GM20431 (cell line): Measurements from ENCODE around the gene EPS8.

Experiments
- in situ Hi-C: fragments of 300-500 bp; cut with MseI, MboI; formaldehyde crosslinking; loops from one replicate; pipeline ENCODE4 v1.15.0; 2020; ENCODE audit warnings: low sequenced_read_pairs; ENCODE audit not compliant: unreplicated experiment

The EPS8 gene

DNA sequence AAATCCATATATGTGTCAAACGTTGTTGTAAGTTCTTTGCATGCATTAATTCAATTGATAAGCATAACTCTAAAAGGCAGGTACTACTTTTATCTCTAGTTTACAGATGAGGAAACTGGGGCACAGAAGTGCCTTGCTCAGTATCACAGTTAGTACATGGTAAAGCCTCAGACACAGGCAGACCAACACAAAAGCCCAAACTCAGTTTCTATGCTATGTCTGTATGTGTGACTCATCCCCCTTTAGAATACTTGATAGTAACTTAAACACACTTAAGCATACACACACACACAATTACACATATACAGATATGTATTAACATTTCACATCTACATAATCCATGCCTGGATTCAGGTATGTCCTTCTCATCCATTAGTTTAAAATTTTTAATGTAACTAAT, 88.0 kb downstream of the EPS8 start:
- in situ Hi-C loops, result no loop called here

DNA sequence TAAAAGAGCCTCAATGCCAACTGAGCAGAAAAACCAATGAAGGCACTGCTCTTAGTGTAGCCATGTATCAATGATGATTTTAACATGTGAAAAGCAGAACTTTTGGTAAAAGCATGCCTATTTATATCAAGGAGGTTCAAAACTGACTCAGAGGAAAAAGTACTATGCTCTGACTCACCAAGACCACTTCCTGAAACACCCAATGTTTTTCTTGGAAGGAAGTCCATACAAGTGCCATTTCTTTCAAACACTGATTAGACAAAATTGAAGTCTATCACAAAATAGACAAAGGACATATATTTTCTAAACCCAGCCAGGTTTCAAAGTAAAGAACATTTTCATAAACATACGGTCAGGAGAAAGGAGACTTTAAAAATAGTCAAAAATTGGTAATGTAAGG, 88.6 kb downstream of the EPS8 start:
- in situ Hi-C loops, result no loop called here

DNA sequence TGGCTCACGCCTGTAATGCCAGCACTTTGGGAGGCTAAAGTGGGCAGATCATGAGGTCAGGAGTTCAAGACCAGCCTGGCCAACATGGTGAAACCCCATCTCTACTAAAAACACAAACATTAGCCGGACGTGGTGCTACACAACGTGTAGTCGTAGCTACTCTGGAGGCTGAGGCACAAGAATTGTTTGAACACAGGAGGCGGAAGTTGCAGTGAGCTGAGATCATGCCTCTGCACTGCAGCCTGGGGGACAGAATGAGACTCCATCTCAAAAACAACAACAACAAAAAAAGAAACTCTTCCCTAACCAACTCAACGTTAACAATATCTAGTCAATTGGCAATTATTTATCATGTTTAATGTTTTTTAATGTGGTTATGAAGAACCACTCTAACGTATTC, 89.3 kb downstream of the EPS8 start:
- in situ Hi-C loops, result no loop called here

DNA sequence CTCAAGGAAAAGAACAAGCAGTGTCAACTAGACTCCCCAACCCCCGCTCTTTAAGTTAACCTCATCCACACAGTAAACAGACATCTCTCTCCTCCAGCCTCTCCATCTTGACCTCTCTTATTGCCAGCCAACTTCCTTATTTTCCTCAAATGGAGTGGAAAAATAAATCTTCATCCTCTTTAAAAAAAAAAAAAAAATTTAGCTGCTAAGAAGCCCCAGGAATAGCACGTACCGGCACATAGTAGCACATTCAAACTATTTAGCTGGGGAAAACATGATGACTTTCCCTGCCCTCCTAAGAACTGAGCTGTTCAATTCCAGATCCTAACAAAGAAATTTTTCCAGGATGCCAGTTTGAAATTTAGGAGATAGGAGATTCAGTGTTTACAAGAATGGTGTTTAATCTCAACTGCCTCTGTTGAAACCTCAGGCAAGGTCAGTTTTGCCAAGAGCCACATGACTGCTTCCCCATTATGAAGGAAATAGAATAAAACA, 90.8 kb downstream of the EPS8 start:
- in situ Hi-C loops, result no loop called here

DNA sequence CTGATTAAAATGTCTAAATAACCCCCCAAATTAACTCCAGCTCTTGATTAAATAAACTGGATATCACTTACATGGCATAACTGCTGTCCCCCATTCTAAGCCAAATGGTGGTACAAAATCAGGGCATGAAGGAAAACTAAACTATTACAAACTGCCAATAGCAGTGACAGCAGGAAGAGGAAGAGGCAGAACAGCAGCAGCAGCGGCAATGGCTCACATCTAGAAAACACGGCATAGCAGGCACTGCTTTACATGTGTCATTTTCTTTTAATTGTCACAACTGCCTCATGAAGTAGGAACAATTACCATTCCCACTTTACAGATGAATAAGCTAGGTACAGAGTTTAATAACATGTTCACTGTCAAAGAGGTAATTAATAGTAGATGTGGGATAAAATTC, 92.0 kb downstream of the EPS8 start:
- in situ Hi-C loops, result no loop called here

DNA sequence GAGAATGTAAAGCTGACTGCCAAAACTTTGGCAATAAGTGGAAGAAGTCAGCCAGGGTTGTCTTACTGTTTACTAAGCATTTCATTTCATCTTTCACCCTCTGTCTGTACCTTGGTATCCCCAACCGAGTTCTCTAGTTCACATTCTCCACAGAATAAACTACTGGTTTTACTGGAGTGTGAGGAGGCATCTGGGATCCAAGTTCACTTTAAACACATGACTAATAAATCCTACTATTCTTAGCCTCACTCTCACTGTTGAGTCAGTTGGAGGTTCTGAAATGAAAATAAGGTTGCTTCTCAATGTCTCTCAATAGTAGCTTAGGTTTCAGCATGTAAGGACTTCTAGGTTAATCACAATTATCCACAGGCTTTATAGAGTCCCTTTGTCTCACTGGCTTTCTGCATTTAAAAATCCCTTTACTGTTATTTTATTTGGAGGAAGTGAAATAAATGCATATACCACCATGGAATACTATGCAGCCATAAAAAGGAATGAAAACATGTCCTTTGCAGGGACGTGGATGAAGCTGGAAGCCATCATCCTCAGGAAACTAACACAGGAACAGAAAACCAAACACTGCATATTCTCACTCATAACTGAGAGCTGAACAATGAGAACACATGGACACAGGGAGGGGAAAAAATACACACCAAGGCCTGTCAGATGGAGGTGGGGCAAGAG, 95.8 kb downstream of the EPS8 start:
- in situ Hi-C loops, result no loop called here

DNA sequence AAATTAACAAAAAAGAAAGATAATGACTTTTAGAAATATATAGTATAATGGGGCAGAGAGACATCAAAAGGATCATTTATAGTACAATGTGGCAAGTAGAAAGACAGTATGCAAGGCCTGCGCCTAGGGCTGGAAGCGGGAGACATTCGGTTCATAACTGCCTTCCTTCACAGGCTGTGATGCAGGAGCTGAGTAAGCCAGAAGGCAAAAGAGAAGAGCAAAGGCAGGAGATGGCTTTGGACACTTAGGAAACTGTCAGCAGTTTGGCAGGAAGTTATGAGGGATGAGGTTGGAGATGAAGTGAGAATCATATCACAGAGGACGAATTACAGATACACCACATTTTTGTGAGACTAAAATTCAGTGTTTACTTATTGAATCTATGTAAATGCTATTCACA, 97.8 kb downstream of the EPS8 start:
- in situ Hi-C loops, result no loop called here

DNA sequence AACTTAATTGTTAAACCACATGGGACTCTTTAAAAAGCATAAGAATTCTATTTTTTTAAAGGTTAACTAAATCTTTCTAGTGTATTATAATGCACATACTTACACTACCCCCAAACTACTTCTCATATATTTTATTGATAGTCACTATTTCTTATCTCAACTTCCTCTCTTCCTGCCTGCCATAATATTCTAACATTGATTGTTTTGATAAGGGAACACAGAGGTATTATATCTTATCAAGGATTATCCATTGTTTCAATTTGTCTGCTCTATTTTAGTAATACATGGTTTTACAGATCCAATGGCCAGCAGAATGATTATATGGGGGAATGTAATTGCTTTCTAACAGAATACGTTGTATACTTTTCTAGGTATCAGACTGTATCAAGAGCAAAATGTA, 98.9 kb downstream of the EPS8 start:
- in situ Hi-C loops, result no loop called here

DNA sequence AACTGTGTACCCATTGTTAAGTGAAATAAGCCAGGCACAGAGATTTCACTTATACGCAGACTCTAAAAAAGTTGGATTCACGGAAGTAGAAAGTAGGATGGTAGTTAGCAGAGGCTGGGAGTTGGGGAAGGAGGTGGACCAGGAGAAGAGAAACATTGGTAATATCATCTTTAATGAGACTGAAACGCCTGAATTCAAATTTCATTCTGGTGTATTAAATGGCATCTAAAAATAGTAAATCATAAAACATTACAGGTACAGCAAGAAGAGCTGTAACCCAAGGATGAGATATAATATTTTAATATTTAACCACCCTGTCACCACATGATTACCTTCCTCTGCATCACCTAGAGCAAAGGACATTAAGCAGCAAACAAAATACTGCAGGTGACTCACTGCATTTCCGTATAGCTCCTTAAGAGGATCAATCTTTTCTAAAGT, 99.4 kb downstream of the EPS8 start:
- in situ Hi-C loops, result no loop called here

DNA sequence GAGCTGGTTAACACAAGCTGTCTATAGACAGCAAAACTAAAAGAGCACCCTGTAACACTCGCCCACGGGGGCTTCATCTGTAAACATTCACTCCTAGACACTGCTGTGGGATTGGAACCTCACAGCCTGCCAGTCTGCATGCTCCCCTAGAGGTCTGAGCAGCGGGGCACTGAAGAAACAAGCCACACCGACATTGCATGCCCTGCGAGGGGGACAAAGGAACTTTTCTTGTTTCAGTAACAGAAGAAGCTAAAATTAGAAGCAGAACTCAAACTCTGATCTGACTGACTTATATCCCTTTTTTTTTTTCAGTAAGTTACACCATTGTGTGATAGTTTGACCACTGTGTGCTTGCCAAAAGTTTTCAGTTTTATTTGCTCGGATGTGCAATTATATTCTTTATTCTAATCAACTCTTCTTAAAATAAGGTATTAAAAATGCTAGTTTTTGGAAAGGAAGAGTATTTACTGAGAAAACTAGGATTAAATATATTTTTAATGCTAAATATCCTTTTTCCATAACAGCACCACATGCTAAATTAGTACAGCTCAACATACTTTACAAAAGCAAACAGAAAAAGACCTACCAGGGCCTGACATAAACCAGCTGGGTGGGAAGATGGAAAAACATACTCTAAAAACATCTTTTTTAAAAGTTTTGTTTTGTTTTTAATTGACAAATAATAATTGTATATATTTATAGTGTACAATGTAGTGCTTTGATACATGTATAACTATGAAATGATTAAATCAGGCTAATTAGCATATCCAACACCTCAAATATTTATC, 100.2 kb downstream of the EPS8 start:
- in situ Hi-C loops, result no loop called here

DNA sequence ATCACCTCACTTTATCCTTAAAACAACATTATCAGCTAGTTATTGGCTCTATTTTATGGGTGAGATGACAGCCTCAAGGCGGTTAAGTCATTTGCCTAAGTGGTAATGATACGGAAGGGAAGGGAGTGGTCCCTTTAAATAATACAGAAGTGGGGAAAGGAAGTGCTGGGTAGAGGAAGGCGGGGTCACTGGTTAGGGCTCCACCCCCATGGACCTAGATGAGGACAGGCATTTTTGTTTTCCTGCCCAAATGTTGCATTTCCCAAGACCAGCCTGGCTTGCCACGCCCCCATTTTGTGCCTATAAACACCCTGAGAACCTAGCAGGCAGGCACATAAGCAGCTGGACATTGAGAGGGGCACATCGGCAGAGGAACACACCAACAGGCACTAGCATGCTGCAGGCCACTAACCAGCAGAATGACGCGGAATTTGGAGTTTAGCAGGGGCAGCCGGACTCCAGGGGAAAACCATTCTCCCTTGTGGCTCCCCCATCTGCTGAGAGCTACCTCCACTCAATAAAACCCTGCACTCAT, 100.9 kb downstream of the EPS8 start:
- in situ Hi-C loops, result no loop called here

DNA sequence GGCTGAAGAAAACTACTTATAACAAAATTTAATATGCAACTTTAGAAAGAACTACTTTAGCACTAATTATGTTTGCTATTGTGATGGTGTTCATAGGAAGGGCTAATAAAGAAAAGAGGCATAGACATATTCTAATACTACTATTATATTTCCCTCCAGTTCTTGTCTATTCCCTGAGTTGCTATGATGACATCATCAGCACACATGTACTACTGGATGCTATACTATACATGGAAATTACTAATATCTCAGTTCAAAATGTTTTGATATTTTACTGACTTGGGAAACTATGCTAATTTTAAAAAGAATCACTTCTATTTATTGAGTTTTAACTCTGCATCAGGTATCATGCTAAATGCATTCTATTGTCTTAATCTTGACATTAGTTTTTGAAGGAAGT, 101.6 kb downstream of the EPS8 start:
- in situ Hi-C loops, result no loop called here

DNA sequence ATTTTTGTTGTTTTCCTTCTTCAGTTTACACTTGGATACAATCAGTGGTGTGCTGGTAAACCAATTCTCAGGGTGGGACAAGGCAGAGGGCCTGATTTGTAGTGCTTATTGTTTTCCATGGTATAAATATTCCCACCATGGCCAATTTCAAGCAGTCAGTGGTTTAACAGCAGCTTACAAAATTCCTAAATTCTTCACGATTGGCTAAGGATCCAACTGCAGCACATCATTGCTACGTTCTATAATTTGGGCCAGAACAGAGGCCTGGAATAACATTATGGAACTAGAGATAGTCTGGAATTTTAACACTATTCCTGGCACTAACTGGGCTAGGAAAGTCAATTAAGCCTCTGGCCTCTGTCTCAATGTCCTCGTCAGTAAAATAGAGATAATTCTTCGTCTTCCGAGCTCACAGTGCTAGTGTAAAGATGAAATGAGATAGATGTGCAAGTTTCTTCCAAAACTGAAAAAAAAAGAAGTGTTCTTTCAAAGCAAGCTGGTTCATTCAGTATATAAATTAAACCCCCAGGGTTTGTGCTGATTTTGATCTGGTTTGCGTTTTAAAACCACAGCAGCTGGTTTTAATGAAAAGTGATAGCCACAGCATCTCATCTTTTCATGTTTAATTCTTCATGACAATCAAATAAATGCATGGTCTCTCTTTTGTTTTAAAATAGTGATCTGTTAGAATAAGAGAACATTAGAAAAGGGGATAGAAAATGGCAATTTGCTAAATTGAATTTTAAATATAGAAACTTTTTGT, 104.1 kb downstream of the EPS8 start:
- in situ Hi-C loops, result no loop called here

DNA sequence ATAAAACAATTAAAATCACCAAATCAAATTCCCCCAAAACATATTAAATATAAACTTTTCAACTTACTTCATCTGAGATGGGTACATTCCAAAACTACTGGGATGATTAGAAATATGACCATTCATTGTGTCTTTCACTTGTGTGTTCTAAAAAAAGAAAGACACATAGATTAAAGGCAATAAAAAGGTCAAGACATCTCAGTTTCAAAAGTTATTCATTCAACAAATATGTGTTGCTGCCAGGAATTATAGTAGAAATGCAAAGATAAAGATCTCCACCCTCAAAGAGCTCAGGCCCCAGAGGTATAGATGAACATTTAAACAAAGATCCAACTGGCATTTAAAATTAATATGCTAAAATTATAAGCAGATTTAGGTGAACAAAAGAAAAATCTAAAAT, 106.4 kb downstream of the EPS8 start:
- in situ Hi-C loops, result no loop called here

DNA sequence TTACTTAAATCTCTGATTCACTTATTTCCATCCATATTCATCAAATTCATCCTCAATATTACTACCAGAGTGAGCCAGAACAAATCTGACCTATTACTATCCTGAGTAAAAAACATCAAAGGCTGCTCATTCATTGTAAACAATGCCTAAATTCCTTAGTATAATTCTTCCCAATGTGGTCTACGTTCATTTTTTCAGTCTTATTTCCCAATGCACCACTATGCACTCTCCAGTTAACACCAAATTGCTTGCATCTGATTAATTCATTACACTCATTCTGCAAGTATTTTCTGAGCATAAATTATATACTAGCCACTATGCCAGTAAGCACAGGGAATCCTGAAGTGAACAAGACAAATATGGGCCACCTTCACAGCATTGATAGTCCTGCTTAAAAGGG, 110.0 kb downstream of the EPS8 start:
- in situ Hi-C loops, result no loop called here

DNA sequence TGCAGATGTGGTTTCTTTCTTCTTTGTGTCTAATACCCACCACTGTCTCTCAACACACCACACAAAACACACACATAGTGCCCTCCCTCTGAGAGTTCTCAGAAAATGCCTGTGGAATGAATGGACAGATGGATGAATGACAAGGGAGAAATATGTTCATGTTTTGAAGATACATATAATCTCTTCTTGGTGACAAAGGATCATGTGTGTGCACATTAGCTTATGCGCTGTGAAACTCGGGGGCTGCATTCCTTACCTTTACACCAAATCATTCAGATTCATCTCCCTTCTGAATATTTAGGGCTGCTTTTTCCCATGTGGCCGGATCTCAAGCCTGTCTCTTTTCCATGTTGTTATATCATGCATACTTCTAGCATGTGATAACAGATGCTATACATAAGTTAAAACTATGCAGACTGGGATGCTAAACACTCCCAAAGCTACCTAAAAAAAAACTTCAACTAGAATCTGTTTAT, 111.4 kb downstream of the EPS8 start:
- in situ Hi-C loops, result no loop called here

DNA sequence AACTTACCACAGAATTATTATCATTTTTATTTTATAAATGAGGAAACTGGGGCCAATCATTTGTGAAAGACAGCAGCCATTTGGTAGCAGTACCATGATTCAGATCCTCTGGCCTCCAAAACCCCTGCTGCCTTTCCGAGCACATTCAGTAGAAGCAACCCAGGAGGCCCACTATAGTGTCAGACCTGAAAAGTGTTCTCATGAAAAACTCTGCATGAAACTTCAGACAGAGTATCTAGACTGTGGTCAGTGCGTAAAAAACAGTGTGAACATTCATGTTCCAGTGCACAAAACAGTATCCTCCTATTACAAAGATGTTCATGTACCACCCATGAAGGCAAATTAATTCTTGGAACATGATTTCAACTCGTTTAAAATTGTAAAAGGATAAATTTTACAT, 112.0 kb downstream of the EPS8 start:
- in situ Hi-C loops, result no loop called here

DNA sequence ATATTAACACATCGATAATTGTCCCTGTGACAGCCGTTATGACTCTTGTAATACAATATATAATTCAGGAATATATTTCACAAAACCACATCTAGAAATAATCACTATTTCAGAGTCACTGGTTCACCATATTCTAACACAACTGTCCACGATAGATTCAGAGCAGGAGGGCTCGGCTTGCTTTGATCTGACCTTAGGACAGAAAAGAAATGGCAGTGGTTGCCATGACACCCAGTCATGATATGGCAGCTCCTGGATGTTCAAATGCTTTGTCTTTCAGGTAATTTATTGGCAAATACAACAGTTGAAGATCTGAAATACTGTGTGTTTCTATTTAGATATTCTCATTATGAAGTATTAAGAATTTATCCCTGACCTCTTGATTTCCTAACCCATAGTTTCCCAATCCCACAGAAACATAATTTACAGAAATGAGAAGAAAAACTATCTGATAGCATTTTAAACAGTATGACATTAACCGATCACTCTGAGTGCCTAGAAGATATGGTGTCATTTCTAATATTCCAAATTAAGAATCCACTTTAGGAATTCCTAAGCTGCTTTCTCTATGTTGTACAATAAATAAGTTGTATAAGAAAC, 116.4 kb downstream of the EPS8 start:
- in situ Hi-C loops, result no loop called here

DNA sequence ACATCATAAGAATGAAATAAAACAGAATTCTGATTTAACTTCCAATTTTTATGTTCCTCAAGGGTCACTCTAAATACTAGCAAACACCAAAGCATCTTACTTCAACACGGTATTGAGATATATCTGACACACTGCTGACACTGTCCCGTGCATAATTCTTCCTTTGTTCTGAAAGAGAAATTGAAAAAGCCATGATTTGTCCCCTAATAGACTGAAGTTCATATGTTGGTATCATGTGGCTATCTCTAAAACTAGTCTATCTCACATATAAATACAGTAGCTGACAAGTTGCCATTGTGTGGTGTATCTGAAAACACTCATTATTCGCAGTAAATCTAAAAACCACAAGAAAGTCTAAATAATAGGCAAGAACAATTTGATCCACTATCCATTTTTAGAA, 118.4 kb downstream of the EPS8 start:
- in situ Hi-C loops, result no loop called here

DNA sequence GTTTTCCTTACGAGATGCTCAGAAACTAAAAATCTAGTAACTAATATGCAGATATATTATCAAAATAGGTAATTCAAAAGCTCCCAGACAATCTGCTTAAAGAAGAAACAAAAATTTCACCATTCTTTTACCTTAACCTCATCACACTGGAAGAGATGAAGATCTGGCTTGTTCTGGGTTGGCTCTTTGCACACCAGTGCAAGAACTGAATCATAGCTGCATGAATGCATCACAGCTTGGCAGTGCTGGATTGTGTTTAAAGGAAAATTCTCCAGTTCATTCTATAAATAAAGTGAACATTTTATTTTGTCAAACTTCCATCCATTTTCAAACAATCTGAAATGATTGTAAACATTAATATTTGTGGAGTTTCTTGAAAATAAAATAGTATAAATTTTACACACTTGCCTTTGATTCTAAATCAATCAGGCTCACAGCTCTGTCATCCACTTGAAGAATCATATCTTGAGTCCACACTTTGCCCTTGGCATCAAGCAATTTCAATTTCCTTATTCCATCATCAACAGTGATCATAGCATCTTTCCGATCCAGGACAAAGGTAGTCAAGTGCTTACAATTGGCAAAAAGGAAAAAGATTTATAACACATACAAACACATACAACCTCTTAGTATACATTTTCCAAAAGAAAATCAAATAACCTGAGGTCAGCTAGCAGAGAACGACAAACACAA, 119.8 kb downstream of the EPS8 start:
- in situ Hi-C loops, result no loop called here
